K562 (cell line): ENCODE measurements around the gene LGALS13. TPM values are rescaled to one million over a fixed set of nuclear protein-coding genes. Genes with fewer than 3 reads are reported as not detected.

ENCODE experiments used
- ATAC-seq: fragments of 200-7000 bp; cut with Tn5 transposase; 3 replicates; pipeline ENCODE4 v1.9.1; 2020; ENCODE audit warnings: moderate library complexity
- BruUV-seq: library from RNA; stranded (reverse); fragments of 400-500 nt; replicated peaks from 2 replicates; lab custom pipeline; 2021; lab: Mats Ljungman, UMichigan
- CTCF ChIA-PET: fragments of 300-600 bp; formaldehyde crosslinking; extraction: SDS; loops from one replicate; lab custom pipeline; 2021; ENCODE audit warnings: low intra/inter-chr PET ratio; lab: Yijun Ruan, JAX
- POLR2A ChIA-PET: fragments of 300-600, 350-650 bp; sonication (Branson Sonifier 250); formaldehyde crosslinking; extraction: SDS; loops from one replicate; lab custom pipeline; 2021; ENCODE audit warnings: antibody characterized with exemption, inconsistent platforms; lab: Yijun Ruan, JAX
- DNase-seq, 4 experiments: peaks; one replicate each; pipeline versions ENCODE4 v3.0.0 to v3.0.0-alpha.2; 2011 to 2018; ENCODE audit warnings: low spot score in 3 of 4, mixed read lengths in 3 of 4; ENCODE audit errors: extremely low read depth in 1 of 4
- FAIRE-seq: peaks from 2 replicates; lab custom pipeline; 2011; peaks lifted over from hg19 to GRCh38; lab: Jason Lieb, UNC
- H2AFZ ChIP-seq: 2 replicates; pipeline ENCODE4 v1.6.0; 2011; ENCODE audit warnings: low read depth, low read length, control low read depth, inconsistent platforms
- H3K27ac ChIP-seq: fragments of 200-600 bp; 3 replicates; pipeline ENCODE4 v1.8.0; 2011; ENCODE audit warnings: low read depth, mild to moderate bottlenecking, control low read depth, inconsistent platforms, low read length, moderate library complexity, mixed read lengths; ENCODE audit errors: extremely low read depth
- H3K27me3 ChIP-seq, 2 experiments: fragments of 300-600 bp in 1 of 2; 2 replicates in 1 of 2; 3 replicates in 1 of 2; pipeline versions ENCODE4 v1.6.0 to v1.8.0; 2011; ENCODE audit warnings: inconsistent platforms in 2 of 2, low read length in 2 of 2, mild to moderate bottlenecking in 1 of 2, mixed read lengths in 1 of 2, moderate library complexity in 1 of 2; ENCODE audit not compliant: control insufficient read depth in 2 of 2, insufficient read depth in 2 of 2
- H3K36me3 ChIP-seq: fragments of 300-600 bp; 3 replicates; pipeline ENCODE4 v1.8.0; 2011; ENCODE audit warnings: mild to moderate bottlenecking, low read length, inconsistent platforms; ENCODE audit not compliant: control insufficient read depth, insufficient read depth
- H3K4me1 ChIP-seq, 2 experiments: fragments of 200-600 bp in 1 of 2; replicated peaks in 1 of 2; 2 replicates in 1 of 2; 3 replicates in 1 of 2; pipeline versions ENCODE4 v1.5.1 to v1.8.0; 2011; ENCODE audit warnings: inconsistent platforms in 2 of 2, low read length in 2 of 2, mild to moderate bottlenecking in 1 of 2, mixed read lengths in 1 of 2, moderate library complexity in 1 of 2; ENCODE audit not compliant: control insufficient read depth in 2 of 2, insufficient read depth in 2 of 2
- H3K4me2 ChIP-seq: 2 replicates; pipeline ENCODE4 v1.6.1; 2011; ENCODE audit warnings: low read length, control low read depth, inconsistent platforms, mixed read lengths; ENCODE audit not compliant: insufficient read depth
- H3K4me3 ChIP-seq: fragments of 200-600 bp; sonication (generic), shearing (Covaris generic); 2 replicates; pipeline ENCODE4 v1.5.1; 2016; ENCODE audit warnings: control low read depth, inconsistent platforms
- H3K79me2 ChIP-seq: fragments of 200-600 bp; 3 replicates; pipeline ENCODE4 v1.8.0; 2011; ENCODE audit warnings: low read length, inconsistent platforms; ENCODE audit not compliant: control insufficient read depth, insufficient read depth
- H3K9ac ChIP-seq, 2 experiments: 2 replicates each; pipeline versions ENCODE4 v1.6.0 to v1.6.1; 2011; ENCODE audit warnings: low read depth in 2 of 2, low read length in 2 of 2, control low read depth in 1 of 2, inconsistent platforms in 1 of 2, mild to moderate bottlenecking in 1 of 2, mixed read lengths in 1 of 2; ENCODE audit not compliant: insufficient read depth in 1 of 2
- H3K9me1 ChIP-seq: one replicate; pipeline ENCODE4 v1.6.0; 2011; ENCODE audit warnings: inconsistent platforms, mild to moderate bottlenecking, low read length, moderate library complexity; ENCODE audit not compliant: control insufficient read depth, insufficient read depth
- H3K9me3 ChIP-seq: replicated peaks from 2 replicates; pipeline ENCODE4 v1.5.1; 2011; ENCODE audit warnings: low read depth, low read length, inconsistent platforms; ENCODE audit not compliant: control insufficient read depth, insufficient read depth
- H4K20me1 ChIP-seq: replicated peaks from 2 replicates; pipeline ENCODE4 v1.6.1; 2011; ENCODE audit warnings: low read length, inconsistent platforms, mixed read lengths; ENCODE audit not compliant: control insufficient read depth, insufficient read depth
- CCAR2 ChIP-seq: fragments of 200-400 bp; formaldehyde crosslinking; IDR thresholded peaks from 2 replicates; pipeline ENCODE4 v1.6.1; 2017; ENCODE audit warnings: mild to moderate bottlenecking, low read depth, low read length
- DIDO1 ChIP-seq: fragments of 450-650 bp; IDR thresholded peaks from 2 replicates; pipeline ENCODE4 v1.6.1; 2016; ENCODE audit warnings: low read depth, missing biosample characterization, missing genetic modification characterization
- ETV6 ChIP-seq, 3 experiments: fragments of 150-350 bp in 1 of 3; sonication (generic) in 1 of 3; formaldehyde crosslinking in 1 of 3; IDR thresholded peaks; 2 replicates each; pipeline versions ENCODE4 v1.6.1 to v1.8.0; 2014 to 2022; ENCODE audit warnings: borderline replicate concordance in 2 of 3, low read depth in 2 of 3, antibody characterized with exemption in 1 of 3, low read length in 1 of 3, mild to moderate bottlenecking in 1 of 3, missing genetic modification reagents in 1 of 3
- GABPB1 ChIP-seq: sonication (generic); formaldehyde crosslinking; IDR thresholded peaks from 2 replicates; pipeline ENCODE4 v1.8.0; 2022; ENCODE audit warnings: mild to moderate bottlenecking, missing genetic modification reagents
- HSF4 ChIP-seq: fragments of 250-450 bp; sonication (Bioruptor Pico); IDR thresholded peaks from 2 replicates; pipeline ENCODE4 v2.1.2; 2022; ENCODE audit warnings: mild to moderate bottlenecking, moderate library complexity, borderline replicate concordance
- SMARCA4 ChIP-seq: fragments of 450-650 bp; IDR thresholded peaks from 2 replicates; pipeline ENCODE4 v1.6.1; 2016
- SMARCC2 ChIP-seq: fragments of 450-650 bp; IDR thresholded peaks from 2 replicates; pipeline ENCODE4 v1.6.1; 2017; ENCODE audit warnings: antibody characterized with exemption, moderate library complexity, mild to moderate bottlenecking, low read depth
- XRCC4 ChIP-seq: IDR thresholded peaks from one replicate; pipeline ENCODE4 v1.6.1; 2011; ENCODE audit not compliant: insufficient read depth, insufficient read length; ENCODE audit errors: extremely low read depth
- ZNF311 ChIP-seq: fragments of 250-450 bp; sonication (Bioruptor Pico); IDR thresholded peaks from 2 replicates; pipeline ENCODE4 v1.4.0; 2020; ENCODE audit warnings: mild to moderate bottlenecking, moderate library complexity
- WGBS: fragments of 100-300 bp; shearing (Covaris generic); methylation state at CpG from one replicate; pipeline ENCODE4 v1.1.6; 2016; ENCODE audit warnings: low coverage, mixed read lengths; ENCODE audit not compliant: insufficient coverage; ENCODE audit errors: missing lambda C conversion rate; 5-methylcytosine and 5-hydroxymethylcytosine counted together
- in situ Hi-C: fragments of 300-500 bp; cut with MboI; formaldehyde crosslinking; loops from 4 replicates; pipeline ENCODE4 v1.15.0; 2018; ENCODE audit warnings: inconsistent platforms, mixed read lengths
- intact Hi-C: fragments of 100-400 bp; cut with micrococcal nuclease; formaldehyde crosslinking; loops from 2 replicates; pipeline ENCODE4 v1.14.2; 2022
- polyA plus RNA-seq, 8 experiments: library from polyadenylated mRNA; depleted of rRNA in 4 of 8; stranded (reverse) in 5 of 8; unstranded in 3 of 8; fragments of >200 nt; fragmentation: Nextera tagmentation in 2 of 8; fragmentation: Illumina TruSeq in 1 of 8; extraction: Ambion mirVana in 2 of 8; extraction: Trizol in 1 of 8; gene quantifications; 2 replicates each; pipeline versions ENCODE4 v1.2.1 to v1.2.3, GENCODE V29; 2011 to 2014; ENCODE audit warnings: inconsistent platforms in 1 of 8, missing spikeins in 1 of 8
- total RNA-seq, 7 experiments: library from RNA; depleted of rRNA in 6 of 7; stranded (reverse); fragments of >200 nt in 6 of 7; fragmentation: Illumina TruSeq in 2 of 7; extraction: Trizol in 2 of 7; gene quantifications; 2 replicates each; pipeline versions ENCODE4 v1.2.1 to v1.2.3, GENCODE V29; 2011 to 2021; ENCODE audit warnings: low replicate concordance in 1 of 7
- TF ChIP-seq, protein P1 (sequence below), 2 experiments: IDR thresholded peaks; 2 replicates each; pipeline ENCODE4 v1.6.1; 2011; ENCODE audit warnings: borderline replicate concordance in 1 of 2, control low read depth in 1 of 2, low read depth in 1 of 2, low read length in 1 of 2, mild to moderate bottlenecking in 1 of 2, mixed read lengths in 1 of 2, moderate library complexity in 1 of 2; ENCODE audit not compliant: insufficient read depth in 1 of 2, insufficient read length in 1 of 2, poor library complexity in 1 of 2, severe bottlenecking in 1 of 2; ENCODE audit errors: extremely low read depth in 1 of 2
- TF ChIP-seq, protein P2 (sequence below): fragments of 450-650 bp; IDR thresholded peaks from 2 replicates; pipeline ENCODE4 v1.6.1; 2018; ENCODE audit not compliant: partially characterized antibody
- TF ChIP-seq, protein P3 (sequence below): fragments of 450-650 bp; formaldehyde crosslinking; IDR thresholded peaks from 2 replicates; pipeline ENCODE4 v1.4.0; 2020; ENCODE audit warnings: mild to moderate bottlenecking, moderate library complexity
- TF ChIP-seq, protein P4 (sequence below): fragments of 450-650 bp; IDR thresholded peaks from 2 replicates; pipeline ENCODE4 v1.6.1; 2016; ENCODE audit warnings: antibody characterized with exemption

LGALS13 gene
- total and polyA plus RNA-seq, 9 of the 15 experiments (the other 6 are each of a cell fraction or from before 2014, with no cell fraction given), result 0.11 to 0.43 TPM; not detected in 7

DNA sequence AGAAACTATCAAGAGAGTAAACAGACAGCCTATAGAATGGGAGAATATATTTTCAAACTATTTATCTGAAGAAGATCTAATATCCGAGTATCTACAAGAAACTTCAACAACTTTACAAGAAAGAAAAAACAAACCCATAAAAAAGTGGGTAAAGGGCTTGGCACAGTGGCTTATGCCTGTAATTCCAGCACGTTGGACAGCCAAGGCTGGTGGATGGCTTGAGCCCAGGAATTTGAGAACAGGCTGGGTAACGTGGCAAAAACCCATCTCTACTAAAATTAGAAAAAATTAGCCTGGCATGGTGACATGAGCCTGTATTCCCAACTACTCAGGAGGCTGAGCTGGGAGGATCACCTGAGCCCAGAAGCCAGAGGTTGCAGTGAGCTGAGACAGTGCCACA, 45.6 kb downstream of the LGALS13 start:
- H3K9me3 ChIP-seq, result no peaks in the 10 kb centered on the region
- TF ChIP-seq, protein P1, sequence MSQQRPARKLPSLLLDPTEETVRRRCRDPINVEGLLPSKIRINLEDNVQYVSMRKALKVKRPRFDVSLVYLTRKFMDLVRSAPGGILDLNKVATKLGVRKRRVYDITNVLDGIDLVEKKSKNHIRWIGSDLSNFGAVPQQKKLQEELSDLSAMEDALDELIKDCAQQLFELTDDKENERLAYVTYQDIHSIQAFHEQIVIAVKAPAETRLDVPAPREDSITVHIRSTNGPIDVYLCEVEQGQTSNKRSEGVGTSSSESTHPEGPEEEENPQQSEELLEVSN (IDR thresholded peaks at IDR 0.05; ENCODE audit: borderline replicate concordance in 1 of 2, extremely low read depth in 1 of 2, insufficient read depth in 1 of 2, insufficient read length in 1 of 2, low read depth in 1 of 2, low read length in 1 of 2, poor library complexity in 1 of 2, severe bottlenecking in 1 of 2), result no peak
- TF ChIP-seq SMARCC2, result no peak
- no peak for TF ChIP-seq CCAR2
- TF ChIP-seq, protein P2, sequence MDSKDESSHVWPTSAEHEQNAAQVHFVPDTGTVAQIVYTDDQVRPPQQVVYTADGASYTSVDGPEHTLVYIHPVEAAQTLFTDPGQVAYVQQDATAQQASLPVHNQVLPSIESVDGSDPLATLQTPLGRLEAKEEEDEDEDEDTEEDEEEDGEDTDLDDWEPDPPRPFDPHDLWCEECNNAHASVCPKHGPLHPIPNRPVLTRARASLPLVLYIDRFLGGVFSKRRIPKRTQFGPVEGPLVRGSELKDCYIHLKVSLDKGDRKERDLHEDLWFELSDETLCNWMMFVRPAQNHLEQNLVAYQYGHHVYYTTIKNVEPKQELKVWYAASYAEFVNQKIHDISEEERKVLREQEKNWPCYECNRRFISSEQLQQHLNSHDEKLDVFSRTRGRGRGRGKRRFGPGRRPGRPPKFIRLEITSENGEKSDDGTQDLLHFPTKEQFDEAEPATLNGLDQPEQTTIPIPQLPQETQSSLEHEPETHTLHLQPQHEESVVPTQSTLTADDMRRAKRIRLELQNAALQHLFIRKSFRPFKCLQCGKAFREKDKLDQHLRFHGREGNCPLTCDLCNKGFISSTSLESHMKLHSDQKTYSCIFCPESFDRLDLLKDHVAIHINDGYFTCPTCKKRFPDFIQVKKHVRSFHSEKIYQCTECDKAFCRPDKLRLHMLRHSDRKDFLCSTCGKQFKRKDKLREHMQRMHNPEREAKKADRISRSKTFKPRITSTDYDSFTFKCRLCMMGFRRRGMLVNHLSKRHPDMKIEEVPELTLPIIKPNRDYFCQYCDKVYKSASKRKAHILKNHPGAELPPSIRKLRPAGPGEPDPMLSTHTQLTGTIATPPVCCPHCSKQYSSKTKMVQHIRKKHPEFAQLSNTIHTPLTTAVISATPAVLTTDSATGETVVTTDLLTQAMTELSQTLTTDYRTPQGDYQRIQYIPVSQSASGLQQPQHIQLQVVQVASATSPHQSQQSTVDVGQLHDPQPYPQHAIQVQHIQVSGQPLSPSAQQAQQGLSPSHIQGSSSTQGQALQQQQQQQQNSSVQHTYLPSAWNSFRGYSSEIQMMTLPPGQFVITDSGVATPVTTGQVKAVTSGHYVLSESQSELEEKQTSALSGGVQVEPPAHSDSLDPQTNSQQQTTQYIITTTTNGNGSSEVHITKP, result no peak
- TF ChIP-seq ETV6 (IDR thresholded peaks at IDR 0.05; ENCODE audit: borderline replicate concordance in 1 of 2, low read depth in 2 of 2, low read length in 1 of 2), result no peak
- no peak for TF ChIP-seq ETV6 (CRISPR knock-in tag; IDR thresholded peaks at IDR 0.05; ENCODE audit: borderline replicate concordance)
- TF ChIP-seq SMARCA4, result no peak
- TF ChIP-seq, protein P3, sequence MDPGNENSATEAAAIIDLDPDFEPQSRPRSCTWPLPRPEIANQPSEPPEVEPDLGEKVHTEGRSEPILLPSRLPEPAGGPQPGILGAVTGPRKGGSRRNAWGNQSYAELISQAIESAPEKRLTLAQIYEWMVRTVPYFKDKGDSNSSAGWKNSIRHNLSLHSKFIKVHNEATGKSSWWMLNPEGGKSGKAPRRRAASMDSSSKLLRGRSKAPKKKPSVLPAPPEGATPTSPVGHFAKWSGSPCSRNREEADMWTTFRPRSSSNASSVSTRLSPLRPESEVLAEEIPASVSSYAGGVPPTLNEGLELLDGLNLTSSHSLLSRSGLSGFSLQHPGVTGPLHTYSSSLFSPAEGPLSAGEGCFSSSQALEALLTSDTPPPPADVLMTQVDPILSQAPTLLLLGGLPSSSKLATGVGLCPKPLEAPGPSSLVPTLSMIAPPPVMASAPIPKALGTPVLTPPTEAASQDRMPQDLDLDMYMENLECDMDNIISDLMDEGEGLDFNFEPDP, result no peak
- TF ChIP-seq HSF4, result no peak
- TF ChIP-seq, protein P4, sequence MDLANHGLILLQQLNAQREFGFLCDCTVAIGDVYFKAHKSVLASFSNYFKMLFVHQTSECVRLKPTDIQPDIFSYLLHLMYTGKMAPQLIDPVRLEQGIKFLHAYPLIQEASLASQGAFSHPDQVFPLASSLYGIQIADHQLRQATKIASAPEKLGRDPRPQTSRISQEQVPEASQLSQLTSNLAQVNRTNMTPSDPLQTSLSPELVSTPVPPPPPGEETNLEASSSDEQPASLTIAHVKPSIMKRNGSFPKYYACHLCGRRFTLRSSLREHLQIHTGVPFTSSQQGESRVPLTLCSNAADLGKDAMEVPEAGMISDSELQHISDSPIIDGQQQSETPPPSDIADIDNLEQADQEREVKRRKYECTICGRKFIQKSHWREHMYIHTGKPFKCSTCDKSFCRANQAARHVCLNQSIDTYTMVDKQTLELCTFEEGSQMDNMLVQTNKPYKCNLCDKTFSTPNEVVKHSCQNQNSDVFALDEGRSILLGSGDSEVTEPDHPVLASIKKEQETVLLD, result no peak
- no peak for TF ChIP-seq XRCC4
- no peak for TF ChIP-seq GABPB1 (CRISPR knock-in tag)
- no peak for TF ChIP-seq DIDO1 (tag)
- TF ChIP-seq ZNF311 (CRISPR knock-in tag), result no peak
- TF ChIP-seq, all 486 proteins: peak for 0
- no peaks in the 10 kb centered on the region for H3K27me3 ChIP-seq
- DNase-seq (no peak), FAIRE-seq (no peak), ATAC-seq (no peak)
- no peaks in the 10 kb centered on the region for H3K9me1 ChIP-seq
- H4K20me1 ChIP-seq, result no peaks in the 10 kb centered on the region
- WGBS, result 3% methylated on average over 3 of the region's 3 CpGs
- no peak overlapping the region for H3K9ac ChIP-seq
- H3K4me2 ChIP-seq, result no peak overlapping the region
- ChIA-PET POLR2A (no interaction called here), CTCF (no interaction called here)
- no peaks in the 10 kb centered on the region for H3K79me2 ChIP-seq
- no peak overlapping the region for H3K4me3 ChIP-seq
- H3K4me1 ChIP-seq, result no peaks in the 10 kb centered on the region
- in situ Hi-C loops (no loop called here), intact Hi-C loops (no loop called here)
- BruUV-seq, result no TSS peak
- H3K36me3 ChIP-seq, result no peaks in the 10 kb centered on the region
- no peak overlapping the region for H3K27ac ChIP-seq
- no peak overlapping the region for H2AFZ ChIP-seq
